GM08714 (cell line): Measurements from ENCODE around the gene NLGN2.

Experiments used
- H3K4me3 ChIP-seq: fragments of 200-500 bp; sonication (Bioruptor generic); 2 replicates; pipeline ENCODE4 v1.5.1; 2014; ENCODE audit warnings: mild to moderate bottlenecking, low read length, inconsistent platforms
- ZNF274 ChIP-seq: IDR thresholded peaks from 2 replicates; pipeline ENCODE4 v1.6.1; 2012; ENCODE audit warnings: mild to moderate bottlenecking, low read depth, low read length

The NLGN2 gene

GRCh38 chr17:7403727-7403976 lies 4.0 kb upstream of the NLGN2 start:
- no peak for TF ChIP-seq ZNF274
- H3K4me3 ChIP-seq, result peak overlapping the region; percentile 78

GRCh38 chr17:7403977-7404736 lies 3.5 kb upstream of the NLGN2 start, which contains the start of gene TMEM256:
TMEM256 (minus strand) TSS chr17:7404097; CDS start chr17:7404084, 13 bp downstream.
- TF ChIP-seq ZNF274, result no peak
- peak within 1 kb of the TSS; percentile 78 for H3K4me3 ChIP-seq

- peak overlapping the region; percentile 45; the same call in 1 of the 2 replicates for H3K4me3 ChIP-seq
- TF ChIP-seq ZNF274, result no peak
Observed at GRCh38 chr17:7404737-7405349, 2.8 kb upstream of the NLGN2 start.

- H3K4me3 ChIP-seq, result peak overlapping the region; percentile 45; the same call in 1 of the 2 replicates
Observed at GRCh38 chr17:7405350-7406234, 2.1 kb upstream of the NLGN2 start.

GRCh38 chr17:7406235-7406825 lies 1.3 kb upstream of the NLGN2 start:
- no peak overlapping the region for H3K4me3 ChIP-seq
- no peak for TF ChIP-seq ZNF274

More at GRCh38 chr17:7405350-7406234, 2.1 kb upstream of the NLGN2 start:
- TF ChIP-seq ZNF274, result no peak

- H3K4me3 ChIP-seq, result no peak overlapping the region
- no peak for TF ChIP-seq ZNF274
Observed at GRCh38 chr17:7407082-7407481, 563 bp upstream of the NLGN2 start.

GRCh38 chr17:7408252-7408727 lies 645 bp downstream of the NLGN2 start:
- TF ChIP-seq ZNF274, result no peak
- H3K4me3 ChIP-seq, result no peak overlapping the region

- no peak overlapping the region for H3K4me3 ChIP-seq
- TF ChIP-seq ZNF274, result no peak
Observed at GRCh38 chr17:7408863-7409262, 1.2 kb downstream of the NLGN2 start.

GRCh38 chr17:7409716-7410115 lies 2.1 kb downstream of the NLGN2 start:
- no peak overlapping the region for H3K4me3 ChIP-seq
- no peak for TF ChIP-seq ZNF274

GRCh38 chr17:7410634-7411426 lies 3.2 kb downstream of the NLGN2 start:
- no peak for TF ChIP-seq ZNF274
- no peak overlapping the region for H3K4me3 ChIP-seq

- H3K4me3 ChIP-seq, result no peak overlapping the region
- no peak for TF ChIP-seq ZNF274
Observed at GRCh38 chr17:7411427-7411750, 3.7 kb downstream of the NLGN2 start.

- no peak for TF ChIP-seq ZNF274
- no peak overlapping the region for H3K4me3 ChIP-seq
Observed at GRCh38 chr17:7413346-7413985, 5.8 kb downstream of the NLGN2 start.

GRCh38 chr17:7414837-7415236 lies 7.2 kb downstream of the NLGN2 start:
- TF ChIP-seq ZNF274, result no peak
- no peak overlapping the region for H3K4me3 ChIP-seq
